PFSK-1 (cell line): Measurements from ENCODE around the gene SORBS1.

Experiments used
- POLR2AphosphoS5 ChIP-seq: IDR thresholded peaks from 2 replicates; pipeline ENCODE4 v1.6.1; 2012; ENCODE audit warnings: low read depth, mild to moderate bottlenecking, control low read depth, low read length, moderate library complexity
- TAF1 ChIP-seq: IDR thresholded peaks from 2 replicates; pipeline ENCODE4 v1.6.1; 2012; ENCODE audit warnings: low read length, control low read depth, borderline replicate concordance; ENCODE audit not compliant: insufficient read depth

GRCh38 chr10:95566136-95566535 lies 5.0 kb upstream of the SORBS1 start:
- TF ChIP-seq TAF1 (no peak), POLR2AphosphoS5 (no peak)
